Epithelial cell of proximal tubule (primary cell): Measurements from ENCODE around the gene WDR76. TPM values are rescaled to one million over a fixed set of nuclear protein-coding genes. Genes with fewer than 3 reads are reported as not detected.

Source experiments
- DNase-seq: peaks from one replicate; pipeline ENCODE4 v3.0.0-alpha.2; 2011; ENCODE audit warnings: low read depth
- H3K4me3 ChIP-seq: 2 replicates; pipeline ENCODE4 v1.5.1; 2011; ENCODE audit warnings: low read depth, mild to moderate bottlenecking, low read length
- total RNA-seq: library from RNA; depleted of rRNA; stranded (reverse); fragments of >200 nt; gene quantifications from 2 replicates; pipeline ENCODE4 v1.2.3, GENCODE V29; 2015
- TF ChIP-seq, protein P1 (sequence below): conservative IDR thresholded peaks from 2 replicates; pipeline ENCODE4 v1.5.1; 2012; ENCODE audit warnings: low read depth, mild to moderate bottlenecking, low read length

WDR76 gene
- total RNA-seq, 1 donor from 2014 or later: 20.7 TPM

DNA sequence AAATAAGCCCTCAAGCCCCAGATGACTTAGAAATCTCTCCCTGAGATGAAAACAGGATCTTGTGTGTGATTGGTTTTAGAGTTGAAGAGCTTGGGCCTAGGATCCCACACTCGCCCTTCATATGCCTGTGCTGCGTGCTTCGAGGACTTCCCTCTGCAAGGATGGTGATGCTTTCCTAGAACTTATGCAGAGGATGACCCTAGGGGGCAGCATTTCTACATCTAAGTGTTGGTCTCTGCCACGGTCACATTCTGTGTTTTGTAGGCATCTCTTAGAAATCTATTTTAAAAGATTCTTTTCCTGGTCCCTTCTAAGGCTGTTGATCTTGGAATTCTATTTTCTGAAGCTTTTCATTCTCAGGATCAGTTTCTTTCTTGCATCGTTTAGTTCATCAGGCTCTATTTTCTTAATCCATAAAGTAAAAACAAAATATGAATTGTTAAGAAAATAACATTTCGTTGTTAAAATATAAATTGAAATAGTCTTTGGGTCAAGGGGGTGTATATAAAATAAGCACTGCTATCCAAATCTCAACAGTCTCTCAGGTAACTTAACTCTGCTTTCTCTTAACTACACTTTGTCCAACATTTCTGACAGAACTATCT lies 45.7 kb downstream of the WDR76 start:
- no peak overlapping the region for H3K4me3 ChIP-seq
- DNase-seq: peak; percentile 18
- TF ChIP-seq, protein P1, sequence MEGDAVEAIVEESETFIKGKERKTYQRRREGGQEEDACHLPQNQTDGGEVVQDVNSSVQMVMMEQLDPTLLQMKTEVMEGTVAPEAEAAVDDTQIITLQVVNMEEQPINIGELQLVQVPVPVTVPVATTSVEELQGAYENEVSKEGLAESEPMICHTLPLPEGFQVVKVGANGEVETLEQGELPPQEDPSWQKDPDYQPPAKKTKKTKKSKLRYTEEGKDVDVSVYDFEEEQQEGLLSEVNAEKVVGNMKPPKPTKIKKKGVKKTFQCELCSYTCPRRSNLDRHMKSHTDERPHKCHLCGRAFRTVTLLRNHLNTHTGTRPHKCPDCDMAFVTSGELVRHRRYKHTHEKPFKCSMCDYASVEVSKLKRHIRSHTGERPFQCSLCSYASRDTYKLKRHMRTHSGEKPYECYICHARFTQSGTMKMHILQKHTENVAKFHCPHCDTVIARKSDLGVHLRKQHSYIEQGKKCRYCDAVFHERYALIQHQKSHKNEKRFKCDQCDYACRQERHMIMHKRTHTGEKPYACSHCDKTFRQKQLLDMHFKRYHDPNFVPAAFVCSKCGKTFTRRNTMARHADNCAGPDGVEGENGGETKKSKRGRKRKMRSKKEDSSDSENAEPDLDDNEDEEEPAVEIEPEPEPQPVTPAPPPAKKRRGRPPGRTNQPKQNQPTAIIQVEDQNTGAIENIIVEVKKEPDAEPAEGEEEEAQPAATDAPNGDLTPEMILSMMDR: peak; percentile 78

DNA sequence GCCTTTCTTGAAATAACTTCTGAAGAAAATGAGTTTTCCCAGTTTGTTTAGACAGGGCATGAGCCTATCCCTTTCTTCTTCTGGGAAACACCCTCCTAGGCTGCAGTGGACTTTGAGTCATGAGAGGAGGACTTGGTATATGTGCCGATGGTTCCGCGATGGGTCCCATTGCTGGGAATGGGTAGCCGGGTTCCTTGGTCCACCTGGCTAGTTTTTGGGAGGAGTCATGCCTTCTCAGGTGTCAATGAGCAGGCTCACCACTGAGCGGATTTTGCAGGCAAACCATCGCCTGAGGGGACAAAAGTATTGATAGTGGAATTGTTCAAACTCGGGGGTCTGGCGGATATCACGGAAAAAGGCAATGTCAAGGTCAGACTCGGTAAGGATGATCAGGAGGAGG lies 46.8 kb downstream of the WDR76 start:
- TF ChIP-seq, protein P1: no peak
- no peak overlapping the region for H3K4me3 ChIP-seq
- no peak for DNase-seq

DNA sequence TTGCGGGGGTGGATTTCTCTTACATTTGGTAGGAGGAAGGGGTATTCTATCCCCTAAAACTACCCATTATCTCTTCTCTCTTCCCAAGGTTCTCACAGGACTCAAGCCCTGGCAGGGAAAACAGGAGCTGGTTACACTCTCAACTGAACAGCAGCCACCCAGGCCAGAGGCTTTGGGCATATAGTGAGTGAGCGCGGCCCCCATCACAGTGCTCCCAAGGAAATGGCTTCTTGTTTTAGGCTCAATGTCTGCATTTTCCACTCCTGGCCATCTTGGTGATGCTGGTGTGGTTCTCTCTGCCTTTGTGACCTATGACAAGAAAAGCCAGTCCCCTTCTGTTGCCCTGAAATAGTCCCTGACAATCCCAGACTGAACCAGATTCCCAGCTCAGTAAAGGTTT lies 50.1 kb downstream of the WDR76 start:
- no peak overlapping the region for H3K4me3 ChIP-seq
- TF ChIP-seq, protein P1: no peak
- no peak for DNase-seq

DNA sequence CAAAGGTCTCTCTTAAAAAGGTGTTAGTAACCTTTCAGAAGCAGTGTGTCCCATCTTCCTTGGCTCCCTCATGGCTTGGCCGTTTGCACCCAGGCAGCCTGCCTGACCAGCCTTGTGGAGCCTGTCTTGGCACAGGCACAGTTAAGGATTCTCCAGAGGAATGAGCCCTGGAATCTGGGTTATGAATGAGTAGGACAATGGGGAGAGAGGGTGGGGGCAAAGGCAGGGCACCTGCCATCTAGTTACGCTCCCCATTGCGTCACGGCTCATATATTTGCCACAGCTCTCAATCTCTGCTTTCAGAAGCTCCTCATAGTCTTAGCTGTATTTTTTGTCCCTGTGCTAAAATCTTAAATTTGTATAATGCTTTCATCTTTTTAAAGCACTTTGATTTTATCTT lies 50.6 kb downstream of the WDR76 start:
- TF ChIP-seq, protein P1: no peak
- DNase-seq: no peak
- no peak overlapping the region for H3K4me3 ChIP-seq

DNA sequence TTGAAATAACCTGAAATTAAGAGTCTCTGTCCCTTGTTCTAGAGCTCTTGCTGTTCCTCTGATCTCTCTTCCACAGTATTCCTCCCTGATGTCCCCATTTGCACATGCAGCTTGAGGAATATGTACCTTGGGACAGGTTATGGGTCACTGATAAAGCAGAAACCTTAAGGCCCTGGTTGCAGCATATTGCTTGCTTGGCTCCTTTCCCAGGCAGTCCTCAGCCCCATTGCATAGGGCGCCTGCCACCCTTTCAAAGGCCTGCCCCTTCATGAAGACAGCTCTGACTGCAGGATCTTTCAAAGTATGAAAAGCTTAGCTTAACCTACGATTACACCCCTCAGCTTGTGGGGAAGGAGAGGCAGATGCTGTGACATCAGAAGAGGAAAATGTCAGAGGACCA lies 51.6 kb downstream of the WDR76 start:
- DNase-seq: no peak
- H3K4me3 ChIP-seq: no peak overlapping the region
- TF ChIP-seq, protein P1: no peak

DNA sequence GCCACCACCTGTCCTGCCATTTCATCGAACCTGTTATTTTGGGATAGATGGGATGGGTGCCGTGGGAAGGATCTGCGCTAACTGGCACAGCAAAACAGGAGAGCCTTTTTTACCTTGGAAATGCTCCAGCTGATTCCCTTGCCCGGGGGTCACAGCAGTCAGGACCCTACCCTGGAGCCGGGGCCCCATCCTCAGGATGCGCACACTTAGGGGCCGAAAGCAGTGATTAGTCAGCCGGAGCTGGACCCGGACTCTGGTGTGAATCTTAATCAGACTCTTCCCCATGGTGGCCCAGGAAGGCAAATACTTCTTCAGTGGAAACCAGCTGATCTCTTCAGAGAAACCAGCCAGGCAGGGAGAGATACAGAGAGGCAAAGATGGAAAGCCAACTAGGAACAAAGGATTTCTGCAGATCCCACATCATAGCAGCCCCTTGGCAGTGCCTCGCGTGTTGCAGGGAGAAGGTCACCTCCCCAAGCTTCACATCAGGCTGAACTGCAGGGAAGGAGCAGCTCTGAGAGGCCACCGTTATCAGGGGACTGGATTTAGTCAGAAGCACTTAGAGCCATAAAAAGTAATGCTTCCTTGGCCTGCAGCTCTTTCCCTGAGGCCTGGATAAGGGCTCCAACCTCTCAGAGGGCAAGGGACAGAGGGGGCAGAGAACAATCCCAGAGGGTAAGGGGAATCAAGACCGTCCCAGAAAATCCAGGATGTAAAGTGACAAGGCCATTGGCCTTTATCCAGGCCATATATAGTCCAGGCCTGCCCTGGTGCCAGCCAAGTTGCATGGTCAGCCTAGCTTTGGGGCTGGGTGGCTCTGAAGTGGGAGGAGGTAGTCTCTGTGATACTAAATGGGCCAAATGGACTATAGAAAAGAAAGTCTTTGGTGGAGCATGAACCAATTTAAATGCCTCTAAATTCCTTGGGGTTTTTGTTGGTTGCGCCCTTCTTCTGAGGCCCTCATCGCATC lies 52.9 kb downstream of the WDR76 start:
- DNase-seq: no peak
- no peak overlapping the region for H3K4me3 ChIP-seq
- TF ChIP-seq, protein P1: no peak
